HG03108 (cell line): ENCODE measurements around the gene C6.
"Not testable (repeated sequence)": the region's sequence is repeated elsewhere in the genome, so short reads cannot be mapped to it uniquely, and the experiment has no call there.

Source experiments
- ATAC-seq: cut with Tn5 transposase; IDR thresholded peaks from one replicate; pipeline ENCODE4 v1.9.1; 2021; ENCODE audit warnings: moderate library complexity; ENCODE audit not compliant: unreplicated experiment

Gene C6

DNA sequence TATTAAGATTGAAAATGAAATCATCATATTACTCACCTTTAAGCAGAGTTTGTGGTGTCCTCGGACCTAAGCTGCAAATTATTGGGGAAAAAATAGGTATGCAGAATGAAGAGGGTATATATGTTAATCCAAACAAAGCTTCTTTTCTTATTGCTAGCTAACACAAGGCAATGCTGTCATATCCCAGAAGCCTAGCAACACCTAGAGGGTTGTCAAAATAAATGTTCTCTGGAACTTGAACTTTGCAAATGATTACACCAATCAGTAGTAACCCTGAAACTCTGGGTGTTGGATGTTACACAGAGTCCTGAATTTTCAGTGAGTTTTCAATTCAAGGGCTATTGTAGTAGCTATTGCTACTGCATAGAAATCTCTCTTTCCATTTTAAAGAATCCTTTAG is at the start of gene C6:
TSS of gene C6 (minus strand) at position 193 of the 400 bp plus-strand sequence. CDS start 10,302 bp downstream, outside the sequence.
- ATAC-seq: no peak

DNA sequence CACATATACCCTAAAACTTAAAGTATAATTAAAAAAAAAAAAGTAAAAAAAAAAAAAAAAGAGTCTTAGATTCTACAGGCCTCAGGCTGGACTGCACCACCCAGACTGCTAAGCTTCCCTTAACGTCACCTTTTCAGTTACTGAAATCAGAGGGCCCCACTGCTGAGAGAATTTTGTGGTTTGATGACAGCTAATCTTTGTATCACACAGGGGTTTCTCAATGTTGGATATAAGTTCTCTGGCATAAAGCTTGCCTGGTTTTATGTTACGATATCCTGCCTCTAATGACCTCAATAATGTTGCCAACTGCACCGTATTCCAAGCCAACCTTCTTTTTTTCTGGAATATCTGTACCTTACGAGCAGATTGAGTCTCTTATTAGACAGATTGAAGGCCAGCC is 43.1 kb upstream of the C6 start:
- no peak for ATAC-seq

DNA sequence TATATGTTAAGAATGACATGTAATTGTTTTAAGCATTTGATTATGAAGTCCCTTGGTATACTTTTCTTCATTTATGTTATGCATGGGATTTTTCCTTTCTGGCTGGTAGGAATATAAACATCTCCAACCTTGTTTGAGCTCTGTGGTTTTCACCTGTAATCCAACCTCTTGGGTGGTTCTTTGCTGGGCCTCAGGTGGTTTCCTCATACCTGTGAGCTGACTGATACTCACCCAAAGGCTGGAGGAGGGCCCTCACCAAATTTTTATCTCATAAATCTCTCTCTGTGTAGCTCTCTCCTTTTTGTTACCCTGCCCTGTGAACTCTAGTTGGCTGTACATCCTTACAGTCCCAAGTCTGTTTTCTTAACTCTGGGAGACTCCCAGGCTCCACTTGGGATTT is 39.8 kb upstream of the C6 start:
- no peak for ATAC-seq

DNA sequence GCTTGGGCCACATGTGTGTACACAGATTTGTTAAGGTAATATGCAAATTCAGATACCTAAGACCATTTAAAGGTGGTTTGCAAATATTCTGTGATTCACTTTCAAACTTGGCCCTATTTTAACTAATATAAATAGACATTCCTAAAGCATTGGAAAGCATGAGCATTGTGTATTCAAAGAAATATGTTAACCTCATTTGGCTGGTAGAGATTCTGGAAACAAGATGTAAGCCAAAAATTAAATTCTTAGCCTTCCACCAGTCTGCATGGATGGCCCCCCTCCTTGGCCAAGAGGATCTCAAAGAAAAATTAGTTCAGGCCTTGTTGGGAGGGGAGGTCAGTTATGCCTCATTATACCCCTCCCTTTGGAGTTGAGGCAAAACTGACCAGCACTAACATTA is 38.7 kb upstream of the C6 start:
- ATAC-seq: no peak

DNA sequence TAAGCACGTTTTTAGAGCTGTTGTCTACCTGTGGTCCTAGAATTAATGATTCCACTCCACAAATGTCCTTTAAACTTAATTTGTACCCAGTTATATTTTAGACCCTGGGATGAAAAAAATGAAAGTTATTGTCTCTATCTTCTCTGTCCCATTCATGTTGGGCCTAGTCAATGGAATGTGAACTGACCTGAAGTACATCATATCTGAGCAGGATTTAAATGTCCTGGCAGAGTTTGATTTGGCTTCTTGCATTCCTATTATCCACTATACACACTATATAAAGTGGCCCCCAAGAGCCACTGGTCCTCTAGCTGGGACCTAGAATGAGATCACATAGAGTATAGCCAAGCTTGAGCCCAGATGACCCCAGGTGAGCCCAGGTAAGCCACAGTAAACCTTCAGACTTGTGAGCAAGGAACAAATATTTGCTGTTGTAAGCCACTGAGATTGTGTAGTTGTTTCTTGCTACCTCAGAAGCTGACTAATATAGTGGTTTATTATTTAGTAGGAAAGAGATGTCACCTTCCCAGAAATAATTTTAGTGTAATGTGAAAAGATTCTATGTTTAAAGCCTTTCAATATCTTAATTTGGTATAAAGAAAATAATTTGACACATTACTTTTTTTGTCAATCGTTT is 37.1 kb upstream of the C6 start:
- no peak for ATAC-seq

DNA sequence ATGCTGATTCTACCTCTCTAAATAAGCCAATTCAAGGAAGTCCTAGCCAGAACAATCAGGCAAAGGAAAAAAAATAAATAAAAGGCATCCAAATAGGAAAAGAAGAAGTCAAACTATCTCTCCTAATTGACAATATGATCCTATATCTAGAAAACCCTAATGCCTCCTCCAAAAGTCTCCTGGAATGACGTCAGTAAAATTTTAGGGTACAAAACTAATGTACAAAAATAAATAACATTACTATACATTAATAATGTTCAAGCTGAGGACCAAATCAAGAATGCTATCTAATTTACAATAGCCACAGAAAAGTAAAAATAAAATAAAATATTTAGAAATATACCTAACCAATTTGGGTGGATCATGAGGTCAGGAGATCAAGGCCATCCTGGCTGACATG is 33.8 kb upstream of the C6 start:
- no peak for ATAC-seq

DNA sequence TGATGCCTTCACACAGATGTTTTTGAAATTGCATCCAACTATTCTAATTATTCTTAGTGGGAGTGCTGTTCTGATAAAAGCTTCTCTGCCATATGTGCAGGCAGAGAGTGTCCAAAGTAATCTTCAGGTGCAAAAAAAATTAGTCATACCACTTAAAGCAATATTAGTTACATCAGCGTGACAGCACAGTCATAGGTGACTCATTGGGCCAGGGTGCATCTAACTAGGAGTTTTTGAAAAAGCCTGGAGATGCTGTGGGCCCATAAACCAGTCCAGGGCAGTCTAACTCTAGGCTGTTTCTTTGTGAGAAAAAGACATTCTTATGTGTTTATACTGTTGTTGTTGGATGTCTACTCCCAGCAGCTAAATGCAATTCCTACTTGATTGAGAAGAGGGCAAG is 33.0 kb upstream of the C6 start:
- ATAC-seq: no peak

DNA sequence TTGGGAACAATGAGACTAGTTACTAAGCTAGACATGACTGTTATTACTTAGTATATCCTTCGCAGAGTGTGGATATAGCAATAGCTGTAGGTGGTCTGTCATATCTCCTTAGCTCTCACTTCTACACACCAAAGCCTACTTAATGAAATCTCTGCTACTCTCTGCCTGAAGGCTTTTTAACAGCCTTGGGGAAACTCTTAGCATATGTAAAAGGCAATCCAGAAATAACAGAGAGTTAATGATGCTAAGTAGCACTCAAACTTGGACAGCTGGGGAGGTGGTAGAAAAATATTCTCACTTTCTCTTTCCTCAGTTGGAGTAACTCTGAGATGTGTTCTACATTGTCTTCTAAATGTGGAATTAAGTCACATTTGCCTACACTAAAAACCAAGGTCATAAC is 30.2 kb upstream of the C6 start:
- no peak for ATAC-seq

DNA sequence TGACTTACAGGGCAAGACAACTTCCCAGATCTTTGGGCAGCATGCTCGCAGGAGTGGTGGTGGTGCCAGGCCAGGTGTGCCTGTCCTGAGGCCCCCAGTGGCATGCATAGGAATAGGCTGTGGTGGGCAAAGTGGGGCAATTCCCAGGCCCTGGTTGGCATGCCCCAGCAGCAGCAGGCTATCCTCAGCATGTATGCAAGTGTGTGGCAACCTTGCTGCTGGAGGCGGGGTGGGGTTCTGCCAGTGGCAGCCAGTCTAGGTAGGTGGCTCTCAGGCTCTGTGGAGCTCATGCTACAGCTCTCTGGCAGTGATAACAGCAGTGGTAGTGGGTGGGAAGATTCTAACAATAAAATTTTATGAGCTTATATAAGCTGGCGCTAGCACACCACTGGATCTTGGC is 27.7 kb upstream of the C6 start:
- no peak for ATAC-seq

DNA sequence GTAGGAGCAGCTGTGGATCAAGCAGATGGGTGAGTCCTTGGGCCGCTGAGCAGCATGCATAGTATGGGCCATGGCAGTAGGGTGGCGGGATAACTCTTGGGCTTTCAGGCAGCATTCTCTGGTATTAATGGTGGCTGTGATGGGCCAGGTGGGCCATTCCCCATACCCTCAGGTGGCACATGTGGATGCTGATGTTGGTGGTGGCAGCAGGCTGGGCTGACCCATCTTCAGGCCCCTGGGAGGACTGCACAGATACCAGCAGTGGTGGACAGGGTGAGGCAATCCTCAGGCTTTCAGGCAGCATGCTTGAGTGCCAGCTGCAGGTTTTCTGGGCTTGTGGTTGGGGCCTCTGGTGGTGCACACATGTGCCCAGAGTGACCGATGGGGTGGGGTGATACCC is 27.1 kb upstream of the C6 start:
- ATAC-seq: no peak

DNA sequence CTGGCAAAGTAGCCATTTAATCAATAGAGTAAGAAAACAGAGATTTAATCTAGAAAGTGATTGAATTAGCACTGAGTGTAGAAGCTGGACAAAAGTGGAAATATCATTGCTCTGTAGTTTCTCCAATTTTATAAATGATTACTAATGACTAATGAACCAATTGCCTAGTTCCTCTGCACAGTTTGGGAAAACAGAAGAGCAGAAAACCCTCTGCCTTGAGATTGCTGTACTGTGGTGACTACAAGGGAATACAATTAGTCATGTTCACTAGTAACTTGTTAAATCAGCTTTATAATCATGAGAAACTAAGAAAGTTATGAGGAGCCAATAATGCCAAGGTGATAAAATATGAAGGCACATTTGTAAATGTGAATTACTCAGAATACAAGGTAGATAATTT is 21.1 kb upstream of the C6 start:
- no peak for ATAC-seq

DNA sequence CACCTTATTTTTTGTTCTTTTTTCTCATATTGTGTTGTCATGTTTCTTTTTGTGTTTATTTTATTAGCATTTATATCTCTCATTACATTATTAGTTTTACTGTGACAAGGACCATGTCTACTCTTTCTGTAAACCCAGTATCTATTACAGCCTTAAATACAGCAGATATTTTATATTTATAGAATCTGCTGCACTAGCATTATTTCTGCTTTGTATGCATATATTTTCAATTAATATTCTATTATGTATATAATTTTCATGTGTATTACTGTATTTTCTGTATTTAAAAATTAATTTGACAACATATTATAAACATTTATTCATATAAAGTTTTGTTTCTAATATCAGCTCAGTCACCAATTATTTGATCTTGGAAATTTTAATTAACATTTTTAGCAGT is 19.5 kb upstream of the C6 start:
- ATAC-seq: no peak

DNA sequence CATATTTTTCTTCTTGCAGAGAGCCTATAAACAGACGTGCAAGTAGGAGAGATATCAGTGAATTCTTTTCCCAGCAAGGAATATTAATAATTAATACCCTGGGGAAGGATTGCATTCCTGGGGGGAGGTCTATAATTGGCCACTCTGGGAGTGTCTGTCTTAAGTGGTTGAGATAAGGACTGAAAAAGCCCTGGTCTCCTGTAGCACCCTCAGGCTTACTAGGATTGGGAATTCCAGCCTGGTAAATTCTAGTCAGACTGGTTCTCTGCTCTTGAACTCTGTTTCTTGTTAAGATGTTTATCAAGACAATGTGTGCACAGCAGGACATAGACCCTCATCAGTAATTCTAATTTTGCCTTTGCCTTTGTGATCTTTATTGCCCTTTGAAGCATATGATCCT is 16.9 kb upstream of the C6 start:
- not testable (repeated sequence) for ATAC-seq

DNA sequence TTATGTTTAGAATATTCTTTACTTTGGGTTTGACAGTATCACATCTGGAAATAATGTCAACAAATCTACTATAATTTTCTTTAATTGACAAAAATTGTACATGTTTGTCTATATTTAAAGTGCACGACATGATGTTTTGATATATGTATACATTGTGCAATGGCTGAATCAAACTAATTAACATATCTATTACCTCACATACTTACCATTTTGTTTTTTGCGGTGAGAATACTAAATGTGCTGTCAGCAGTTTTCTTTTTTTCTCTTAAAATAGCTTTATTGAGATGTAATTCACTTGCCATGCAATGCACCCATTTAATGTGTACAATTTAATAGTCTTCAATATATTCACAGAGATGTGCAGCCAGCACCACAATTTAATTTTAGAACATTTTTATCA is 10.6 kb upstream of the C6 start:
- no peak for ATAC-seq

DNA sequence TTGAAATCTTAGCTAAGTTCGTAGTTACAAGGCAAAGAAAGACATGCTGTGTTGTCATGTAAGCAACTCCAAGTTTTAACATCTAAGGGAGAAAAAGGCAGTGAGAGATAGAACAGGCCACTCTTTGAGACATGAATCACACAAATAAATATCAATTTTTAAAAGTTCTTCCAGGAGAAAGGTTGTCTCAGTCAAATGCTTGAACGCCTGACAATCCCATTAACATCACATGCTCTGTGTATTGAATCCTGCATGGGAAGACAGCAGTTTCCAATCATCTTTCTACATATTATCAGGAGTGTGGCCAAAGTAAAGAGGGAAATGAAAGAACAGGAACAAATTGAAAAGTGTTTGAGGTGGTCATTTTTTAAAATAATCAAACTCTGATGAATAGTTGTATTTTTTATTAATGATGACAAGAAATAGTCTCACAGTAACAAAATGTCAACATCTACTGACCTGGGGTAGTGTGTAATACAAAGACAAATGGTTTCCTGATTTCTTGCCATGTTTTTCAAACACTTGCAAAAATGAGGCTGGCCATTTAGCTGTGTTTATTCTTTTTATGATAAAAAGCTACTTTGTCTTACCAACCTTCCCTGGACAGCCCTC is 6.4 kb upstream of the C6 start:
- no peak for ATAC-seq

DNA sequence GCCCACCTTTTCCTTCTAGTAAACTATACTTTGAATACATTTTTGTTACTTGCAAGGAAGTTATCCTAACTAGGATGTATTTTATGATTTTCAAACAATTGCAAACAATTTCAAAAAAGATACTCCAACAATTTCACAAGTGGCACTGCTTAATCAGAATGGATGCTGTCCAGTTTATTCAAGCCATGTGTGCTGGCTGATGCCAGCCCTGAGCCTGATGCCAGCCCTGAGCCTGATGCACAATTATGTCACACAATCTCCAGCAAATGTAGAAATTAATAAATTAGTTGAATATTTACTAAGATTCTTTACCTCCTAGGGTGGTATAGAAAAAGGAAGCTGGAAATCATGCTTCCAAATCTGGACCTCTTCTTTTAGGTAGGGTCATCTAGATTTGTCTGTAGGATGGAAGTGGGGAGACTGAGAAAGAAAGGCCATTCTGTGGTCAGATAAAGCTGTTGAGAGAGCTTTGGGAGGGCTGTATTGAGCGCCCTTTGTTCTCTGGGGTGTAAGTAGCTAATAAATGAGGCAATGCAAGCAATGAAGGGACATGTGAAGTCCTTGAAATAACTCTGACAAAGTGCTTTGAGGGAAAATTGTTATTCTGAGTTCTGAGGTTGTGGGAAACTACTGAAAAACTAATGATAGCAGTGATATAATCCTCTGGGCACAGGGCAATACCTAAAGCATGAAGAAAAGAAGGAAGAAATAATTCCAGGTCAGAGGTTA is 5.8 kb upstream of the C6 start:
- ATAC-seq: no peak

DNA sequence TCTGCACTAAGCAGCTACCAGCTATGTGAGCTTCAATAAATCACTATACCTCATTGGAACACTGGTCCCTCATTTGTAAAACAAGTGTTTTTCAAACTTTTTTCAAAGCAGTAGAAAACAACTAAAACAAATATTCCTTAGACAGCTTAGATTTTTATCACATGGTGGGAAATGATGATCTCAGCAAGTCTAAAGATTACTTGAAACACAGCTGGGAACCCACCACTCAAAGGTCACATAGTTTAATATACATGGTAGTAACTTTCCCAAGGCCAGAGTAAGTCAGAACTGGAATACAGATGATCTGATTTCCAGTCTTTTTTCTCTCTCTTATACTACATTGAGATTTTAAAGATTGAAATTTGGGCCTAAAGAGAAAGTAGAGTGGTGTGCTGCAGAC is 850 bp upstream of the C6 start:
- ATAC-seq: no peak

DNA sequence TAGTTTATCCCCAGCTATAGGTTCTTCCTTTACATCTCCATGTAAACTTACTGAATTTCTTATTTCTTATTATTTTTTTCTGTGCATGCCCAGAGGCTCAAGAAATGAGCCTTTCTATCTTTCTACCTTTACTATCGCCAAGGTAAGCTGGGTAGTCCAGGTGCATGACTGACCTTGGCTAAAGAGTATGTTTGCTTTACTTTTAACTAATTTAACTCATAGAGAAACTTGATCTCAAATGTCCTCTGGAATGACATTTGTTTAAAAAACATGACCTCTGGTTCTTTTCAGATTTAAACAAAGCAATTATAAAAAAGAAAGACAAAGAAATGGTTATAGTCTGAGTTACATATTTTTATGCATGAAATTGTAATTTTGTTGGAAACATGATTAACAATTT is 397 bp downstream of the C6 start:
- no peak for ATAC-seq

DNA sequence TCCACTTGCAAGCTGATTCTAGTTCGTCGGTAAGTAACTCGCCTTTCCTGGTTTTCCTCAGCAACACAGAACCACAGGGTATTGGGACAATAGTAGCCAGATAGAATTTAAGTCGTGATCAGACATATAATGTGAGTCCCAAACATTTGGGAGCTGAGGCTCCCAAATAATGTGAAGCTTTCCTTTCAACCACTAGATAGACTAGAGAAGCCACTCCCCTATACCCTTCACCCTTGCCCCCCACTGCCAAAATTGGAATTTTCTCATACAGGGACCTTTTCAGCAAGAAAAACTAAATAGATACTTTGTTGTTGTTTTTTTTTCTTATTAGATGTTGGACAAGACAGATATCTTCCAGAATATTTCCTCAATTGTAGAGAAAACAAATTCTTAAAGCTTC is 1.9 kb downstream of the C6 start:
- ATAC-seq: no peak

DNA sequence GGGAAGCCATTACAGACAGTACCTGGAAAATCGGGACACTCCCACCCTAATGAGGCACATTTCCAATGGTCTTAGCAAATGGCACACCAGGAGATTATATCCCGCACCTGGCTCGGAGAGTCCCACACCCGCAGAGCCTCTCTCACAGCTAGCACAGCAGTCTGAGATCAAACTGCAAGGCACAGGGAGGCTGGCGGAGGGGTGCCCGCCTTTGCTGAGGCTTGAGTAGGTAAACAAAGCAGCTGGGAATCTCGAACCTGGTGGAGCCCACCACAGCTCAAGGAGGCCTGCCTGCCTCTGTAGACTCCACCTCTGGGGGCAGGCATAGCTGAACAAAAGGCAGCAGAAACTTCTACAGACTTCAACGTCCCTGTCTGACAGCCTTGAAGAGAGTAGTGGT is 7.9 kb downstream of the C6 start:
- not testable (repeated sequence) for ATAC-seq

DNA sequence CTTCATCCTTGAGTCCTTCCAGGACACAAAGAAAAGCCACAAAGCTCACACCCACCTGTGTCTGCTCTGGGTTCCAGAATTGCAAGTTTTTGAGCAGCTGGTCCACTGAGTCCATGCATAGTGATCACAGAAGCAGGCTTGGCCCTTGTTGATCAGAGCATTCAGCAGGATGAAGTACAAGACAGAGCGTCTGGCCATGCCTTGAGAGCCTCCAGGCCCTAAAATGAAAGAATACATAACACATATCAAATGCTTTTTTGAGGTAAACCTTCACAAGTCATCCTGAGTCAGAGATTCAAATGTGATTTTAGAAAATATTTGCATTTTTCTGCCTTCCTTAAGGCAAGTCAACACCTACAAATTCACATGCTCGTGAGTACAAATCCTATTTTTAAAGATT is 10.3 kb downstream of the C6 start:
- no peak for ATAC-seq

DNA sequence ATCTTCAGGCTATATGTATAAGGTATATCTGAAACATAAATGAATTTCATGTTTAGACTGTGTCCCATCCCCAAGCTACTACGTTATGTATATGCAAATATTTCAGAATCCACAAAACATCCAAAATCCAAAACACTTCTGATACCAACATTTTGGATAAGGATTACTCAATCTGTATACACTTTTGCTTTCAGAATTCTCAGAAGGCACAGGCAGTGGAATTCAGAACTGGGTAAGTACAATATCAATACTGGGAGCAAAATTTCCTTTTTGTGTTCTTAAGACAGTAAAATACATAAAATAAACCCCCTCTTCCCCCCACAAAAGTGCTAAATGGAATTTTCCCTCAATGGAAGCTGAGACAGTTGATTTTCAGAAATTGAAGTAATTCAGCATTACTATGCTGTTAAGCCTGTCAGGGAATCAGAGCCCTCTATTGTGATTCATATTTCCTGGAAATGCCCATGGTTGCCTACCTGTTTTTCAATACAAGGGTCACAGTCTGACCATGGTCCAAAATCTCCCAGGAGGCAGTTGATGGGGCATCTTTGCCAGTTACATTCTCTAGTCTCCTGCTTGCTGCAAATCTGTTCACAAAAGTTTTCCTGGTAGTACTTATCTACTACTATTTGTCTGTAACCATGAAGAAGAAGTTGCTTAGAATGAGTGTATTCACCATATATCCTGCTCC is 12.1 kb downstream of the C6 start:
- ATAC-seq: no peak
